Astrocyte (in vitro differentiated cells and primary cell): ENCODE data around the gene SERPINA1. TPM values are rescaled to one million over a fixed set of nuclear protein-coding genes. Genes with fewer than 3 reads are reported as not detected.
A peak's percentile ranks its signal among the peaks of the same experiment; 100 is the strongest.

Experiments
- DNase-seq: peaks from one replicate; pipeline ENCODE4 v3.0.0-alpha.2; 2010; ENCODE audit warnings: low read depth
- FAIRE-seq: peaks from 2 replicates; lab custom pipeline; 2011; peaks lifted over from hg19 to GRCh38; lab: Jason Lieb, UNC
- H2AFZ ChIP-seq: 2 replicates; pipeline ENCODE4 v1.6.0; 2012; ENCODE audit warnings: low read depth, low read length, inconsistent platforms
- H3K27ac ChIP-seq: 2 replicates; pipeline ENCODE4 v1.5.1; 2011; ENCODE audit warnings: low read depth, low read length, inconsistent platforms
- H3K27me3 ChIP-seq: 2 replicates; pipeline ENCODE4 v1.6.0; 2011; ENCODE audit warnings: low read length, inconsistent platforms; ENCODE audit not compliant: insufficient read depth
- H3K36me3 ChIP-seq: 2 replicates; pipeline ENCODE4 v1.5.1; 2011; ENCODE audit warnings: low read length, inconsistent platforms; ENCODE audit not compliant: insufficient read depth
- H3K4me1 ChIP-seq: 2 replicates; pipeline ENCODE4 v1.5.1; 2011; ENCODE audit warnings: low read length, inconsistent platforms; ENCODE audit not compliant: insufficient read depth
- H3K4me2 ChIP-seq: 2 replicates; pipeline ENCODE4 v1.6.0; 2012; ENCODE audit warnings: low read length, inconsistent platforms
- H3K4me3 ChIP-seq: 2 replicates; pipeline ENCODE4 v1.5.1; 2011; ENCODE audit warnings: low read depth, mild to moderate bottlenecking, low read length, inconsistent platforms; ENCODE audit not compliant: insufficient read depth
- H3K79me2 ChIP-seq: 2 replicates; pipeline ENCODE4 v1.6.0; 2012; ENCODE audit warnings: mild to moderate bottlenecking, low read length, inconsistent platforms; ENCODE audit not compliant: insufficient read depth
- H3K9ac ChIP-seq: 2 replicates; pipeline ENCODE4 v1.6.0; 2012; ENCODE audit warnings: mild to moderate bottlenecking, low read length, inconsistent platforms
- H3K9me3 ChIP-seq: 2 replicates; pipeline ENCODE4 v1.5.1; 2012; ENCODE audit warnings: low read depth, mild to moderate bottlenecking, low read length, inconsistent platforms; ENCODE audit not compliant: insufficient read depth
- H4K20me1 ChIP-seq: 2 replicates; pipeline ENCODE4 v1.6.0; 2012; ENCODE audit warnings: low read length, inconsistent platforms; ENCODE audit not compliant: insufficient read depth
- H3K27ac Mint-ChIP-seq: one replicate; pipeline ENCODE4 v1.8.0; 2021; ENCODE audit warnings: mild to moderate bottlenecking, mixed read lengths; ENCODE audit not compliant: unreplicated experiment
- H3K27me3 Mint-ChIP-seq: one replicate; pipeline ENCODE4 v1.8.0; 2021; ENCODE audit warnings: low read depth, mixed read lengths; ENCODE audit not compliant: unreplicated experiment
- H3K36me3 Mint-ChIP-seq: one replicate; pipeline ENCODE4 v1.8.0; 2021; ENCODE audit warnings: low read depth, mixed read lengths; ENCODE audit not compliant: unreplicated experiment
- H3K4me1 Mint-ChIP-seq: one replicate; pipeline ENCODE4 v1.8.0; 2021; ENCODE audit warnings: low read depth, mixed read lengths; ENCODE audit not compliant: unreplicated experiment
- H3K4me3 Mint-ChIP-seq: one replicate; pipeline ENCODE4 v1.8.0; 2021; ENCODE audit warnings: mild to moderate bottlenecking, moderate library complexity, mixed read lengths; ENCODE audit not compliant: unreplicated experiment
- H3K9me3 Mint-ChIP-seq: one replicate; pipeline ENCODE4 v1.8.0; 2021; ENCODE audit warnings: mild to moderate bottlenecking, mixed read lengths; ENCODE audit not compliant: unreplicated experiment
- EZH2 ChIP-seq: IDR thresholded peaks from 2 replicates; pipeline ENCODE4 v1.6.1; 2012; ENCODE audit warnings: mild to moderate bottlenecking, low read length, inconsistent platforms; ENCODE audit not compliant: insufficient read depth
- total RNA-seq: library from RNA; stranded (reverse); gene quantifications from 2 replicates; pipeline ENCODE4 v1.2.1, GENCODE V29; 2021
- TF ChIP-seq, protein P1 (sequence below): IDR thresholded peaks from 2 replicates; pipeline ENCODE4 v1.5.1; 2011; ENCODE audit warnings: low read depth, mild to moderate bottlenecking, inconsistent platforms, low read length, moderate library complexity; ENCODE audit not compliant: insufficient read depth

Gene SERPINA1
- total RNA-seq, 1 donor from 2014 or later, result 0.98 TPM

DNA sequence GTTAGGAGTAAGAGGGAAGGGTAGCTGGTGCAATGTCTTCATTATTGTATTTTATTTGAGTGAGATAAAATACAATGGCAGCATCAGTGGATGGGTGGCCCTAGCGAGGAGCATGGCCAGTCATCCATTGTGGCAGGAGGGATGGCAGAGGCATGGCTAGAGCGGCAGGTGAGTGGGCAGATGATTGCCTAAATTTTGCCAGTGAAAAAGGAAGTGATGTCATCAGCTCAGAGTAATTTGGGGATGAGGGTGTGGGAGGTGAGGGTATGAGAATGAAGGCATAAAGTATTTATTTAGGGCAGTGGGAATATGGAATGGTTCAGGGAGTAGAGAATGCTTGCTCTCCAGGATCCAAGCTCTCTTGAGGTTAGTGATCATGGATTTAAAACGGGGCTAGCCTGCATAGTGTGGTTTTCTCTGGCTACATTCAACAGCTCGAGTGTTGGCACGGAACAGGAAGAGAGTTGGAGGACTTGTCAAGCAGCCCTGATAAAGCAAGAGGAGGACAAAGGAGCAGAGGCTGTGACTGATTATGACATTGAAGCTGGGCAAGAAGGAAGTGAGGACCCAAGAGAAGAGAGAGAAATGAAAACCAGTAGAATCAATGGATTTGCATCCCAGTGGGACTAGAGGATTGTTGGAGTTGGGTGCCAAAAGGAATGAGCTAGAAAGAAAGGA lies 46.6 kb downstream of the SERPINA1 start:
- peak overlapping the region; percentile 59 for H3K27ac ChIP-seq

DNA sequence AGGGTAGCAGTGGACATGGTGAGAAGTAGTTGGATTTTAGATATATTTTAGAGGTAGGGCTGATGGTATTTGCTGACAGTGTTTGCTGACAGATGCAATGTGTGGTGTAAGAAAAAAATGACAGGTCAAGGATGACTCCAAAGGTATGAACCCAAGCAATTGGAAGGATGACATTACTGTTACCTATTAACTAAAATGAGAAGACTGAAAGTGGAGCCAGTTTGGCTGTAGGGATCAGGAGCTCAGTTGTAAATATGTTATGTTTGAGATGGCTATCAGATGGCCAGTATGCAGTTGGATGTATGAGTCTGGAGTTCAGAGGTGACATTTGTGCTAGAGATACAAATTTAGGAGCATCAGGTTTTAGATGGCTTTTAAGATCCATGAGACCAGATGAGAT lies 47.9 kb downstream of the SERPINA1 start:
- H4K20me1 ChIP-seq, result no peaks in the 10 kb centered on the region
- no peaks in the 10 kb centered on the region for H3K79me2 ChIP-seq
- no peak for TF ChIP-seq EZH2
- TF ChIP-seq, protein P1, sequence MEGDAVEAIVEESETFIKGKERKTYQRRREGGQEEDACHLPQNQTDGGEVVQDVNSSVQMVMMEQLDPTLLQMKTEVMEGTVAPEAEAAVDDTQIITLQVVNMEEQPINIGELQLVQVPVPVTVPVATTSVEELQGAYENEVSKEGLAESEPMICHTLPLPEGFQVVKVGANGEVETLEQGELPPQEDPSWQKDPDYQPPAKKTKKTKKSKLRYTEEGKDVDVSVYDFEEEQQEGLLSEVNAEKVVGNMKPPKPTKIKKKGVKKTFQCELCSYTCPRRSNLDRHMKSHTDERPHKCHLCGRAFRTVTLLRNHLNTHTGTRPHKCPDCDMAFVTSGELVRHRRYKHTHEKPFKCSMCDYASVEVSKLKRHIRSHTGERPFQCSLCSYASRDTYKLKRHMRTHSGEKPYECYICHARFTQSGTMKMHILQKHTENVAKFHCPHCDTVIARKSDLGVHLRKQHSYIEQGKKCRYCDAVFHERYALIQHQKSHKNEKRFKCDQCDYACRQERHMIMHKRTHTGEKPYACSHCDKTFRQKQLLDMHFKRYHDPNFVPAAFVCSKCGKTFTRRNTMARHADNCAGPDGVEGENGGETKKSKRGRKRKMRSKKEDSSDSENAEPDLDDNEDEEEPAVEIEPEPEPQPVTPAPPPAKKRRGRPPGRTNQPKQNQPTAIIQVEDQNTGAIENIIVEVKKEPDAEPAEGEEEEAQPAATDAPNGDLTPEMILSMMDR, result no peak
- peaks cover 24% of the 10 kb centered on the region for H3K4me1 Mint-ChIP-seq
- H3K4me3 Mint-ChIP-seq, result no peak overlapping the region
- H3K9ac ChIP-seq, result no peak overlapping the region
- FAIRE-seq (no peak), DNase-seq (no peak)
- no peak overlapping the region for H3K27ac Mint-ChIP-seq
- no peaks in the 10 kb centered on the region for H3K36me3 ChIP-seq
- no peaks in the 10 kb centered on the region for H3K36me3 Mint-ChIP-seq
- peaks cover 24% of the 10 kb centered on the region for H3K4me1 ChIP-seq
- H3K9me3 ChIP-seq, result no peaks in the 10 kb centered on the region
- H3K27ac ChIP-seq, result no peak overlapping the region
- no peaks in the 10 kb centered on the region for H3K27me3 ChIP-seq
- H3K9me3 Mint-ChIP-seq, result peaks cover 3% of the 10 kb centered on the region
- H3K27me3 Mint-ChIP-seq, result no peaks in the 10 kb centered on the region
- no peak overlapping the region for H3K4me2 ChIP-seq
- no peak overlapping the region for H2AFZ ChIP-seq
- H3K4me3 ChIP-seq, result no peak overlapping the region

More for the DNA sequence above, 46.6 kb downstream of the SERPINA1 start:
- H3K9me3 ChIP-seq, result no peaks in the 10 kb centered on the region
- DNase-seq (peak; percentile 72), FAIRE-seq (no peak)
- H2AFZ ChIP-seq, result no peak overlapping the region
- peak overlapping the region; percentile 72 for H3K4me2 ChIP-seq
- H3K36me3 ChIP-seq, result no peaks in the 10 kb centered on the region
- peak overlapping the region; percentile 14 for H3K4me3 ChIP-seq
- TF ChIP-seq EZH2, result no peak
- TF ChIP-seq, protein P1, result no peak
- Mint-ChIP-seq H3K27me3 (no peaks in the 10 kb centered on the region), H3K4me3 (no peak overlapping the region), H3K27ac (peak overlapping the region; percentile 2), H3K4me1 (peaks cover 26% of the 10 kb centered on the region), H3K36me3 (no peaks in the 10 kb centered on the region), H3K9me3 (peaks cover 3% of the 10 kb centered on the region)
- no peaks in the 10 kb centered on the region for H3K27me3 ChIP-seq
- no peaks in the 10 kb centered on the region for H4K20me1 ChIP-seq
- peak overlapping the region; percentile 3 for H3K9ac ChIP-seq
- H3K4me1 ChIP-seq, result peaks cover 27% of the 10 kb centered on the region
- H3K79me2 ChIP-seq, result no peaks in the 10 kb centered on the region

DNA sequence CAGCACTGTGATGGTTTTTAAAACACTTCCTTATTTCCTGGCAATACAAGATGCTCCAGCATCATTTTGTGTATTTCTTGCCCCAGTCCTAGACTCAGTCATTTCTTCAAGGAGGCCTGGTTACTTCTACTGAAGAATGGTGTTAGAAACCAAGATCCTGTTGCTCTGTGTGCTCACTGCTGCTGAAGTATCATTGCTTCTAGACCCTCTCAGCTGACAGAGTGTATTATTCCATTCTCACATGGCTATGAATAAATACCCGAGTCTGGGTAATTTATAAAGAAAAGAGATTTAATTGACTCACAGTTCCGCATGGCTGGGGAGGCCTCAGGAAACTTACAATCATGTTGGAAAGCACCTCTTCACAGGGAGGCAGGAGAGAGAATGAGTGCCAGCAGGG lies 50.4 kb downstream of the SERPINA1 start:
- no peaks in the 10 kb centered on the region for H3K27me3 Mint-ChIP-seq
- Histone ChIP-seq H4K20me1 (no peaks in the 10 kb centered on the region), H3K9me3 (no peaks in the 10 kb centered on the region), H3K4me1 (peaks cover 16% of the 10 kb centered on the region), H2AFZ (no peak overlapping the region), H3K9ac (no peak overlapping the region), H3K36me3 (no peaks in the 10 kb centered on the region), H3K79me2 (no peaks in the 10 kb centered on the region), H3K27me3 (no peaks in the 10 kb centered on the region), H3K4me3 (no peak overlapping the region), H3K4me2 (no peak overlapping the region), H3K27ac (no peak overlapping the region)
- no peak for TF ChIP-seq EZH2
- TF ChIP-seq, protein P1, result no peak
- no peaks in the 10 kb centered on the region for H3K9me3 Mint-ChIP-seq
- FAIRE-seq (no peak), DNase-seq (no peak)
- no peak overlapping the region for H3K4me3 Mint-ChIP-seq
- peaks cover 17% of the 10 kb centered on the region for H3K4me1 Mint-ChIP-seq
- no peaks in the 10 kb centered on the region for H3K36me3 Mint-ChIP-seq
- no peak overlapping the region for H3K27ac Mint-ChIP-seq
